ENCODE measurements around the gene TMUB1. TPM values are rescaled to one million over a fixed set of nuclear protein-coding genes. Genes with fewer than 3 reads are reported as not detected.

The TMUB1 gene
- total and polyA plus RNA-seq, 9 of the 15 experiments (the other 6 are each of a cell fraction or from before 2014, with no cell fraction given) = 0.14 to 241 (median 74.1) TPM

GRCh38 chr7:151061213-151062110 is 21.8 kb downstream of the TMUB1 start (continued):
- TF ChIP-seq CREB3L1 (IDR thresholded peaks at IDR 0.05; ENCODE audit: borderline replicate concordance, low read depth) (no peak), ZNF79 (CRISPR knock-in tag; IDR thresholded peaks at IDR 0.05; ENCODE audit: low read depth) (no peak), TFAM (CRISPR knock-in tag; conservative IDR thresholded peaks at IDR 0.05) (no peak), ZNF695 (CRISPR knock-in tag; IDR thresholded peaks at IDR 0.05) (no peak), KLF13 (tag; IDR thresholded peaks at IDR 0.05; ENCODE audit: borderline replicate concordance, low read depth) (no peak), BCL6 (CRISPR knock-in tag; IDR thresholded peaks at IDR 0.05) (no peak), PRMT5 (CRISPR knock-in tag; IDR thresholded peaks at IDR 0.05) (no peak), SIN3A (IDR thresholded peaks at IDR 0.05; ENCODE audit: borderline replicate concordance in 2 of 2, control insufficient read depth in 1 of 2, low read depth in 2 of 2, low read length in 2 of 2) (no peak; a peak in 2 of 4 replicates), SREBF1 (IDR thresholded peaks at IDR 0.05; ENCODE audit: borderline replicate concordance, low read depth, low read length) (no peak), ESRRB (CRISPR knock-in tag; IDR thresholded peaks at IDR 0.05; ENCODE audit: borderline replicate concordance) (no peak), SAP30 (IDR thresholded peaks at IDR 0.05; ENCODE audit: borderline replicate concordance, insufficient read depth, low read depth, low read length, poor library complexity, severe bottlenecking) (no peak), CHD7 (IDR thresholded peaks at IDR 0.05; ENCODE audit: low read depth, low read length) (no peak), CHD1 (IDR thresholded peaks at IDR 0.05; ENCODE audit: low read length) (peak; percentile 45)

Data from K562 (cell line).